Upper lobe of left lung (tissue), 6 donors: ENCODE data around the gene OPCML. TPM values are rescaled to one million over a fixed set of nuclear protein-coding genes. Genes with fewer than 3 reads are reported as not detected.

ENCODE experiments used
- ATAC-seq, 2 donors: fragments of 200-7000 bp; cut with Tn5 transposase; one replicate each; pipeline ENCODE4 v1.9.1; 2022; ENCODE audit warnings: mild to moderate bottlenecking in 2 of 2, moderate library complexity in 2 of 2; ENCODE audit not compliant: low FRiP score in 2 of 2
- DNase-seq, 2 donors: peaks; one replicate each; pipeline ENCODE4 v3.0.0-alpha.2; 2019 to 2020
- H3K27ac ChIP-seq, 4 donors: fragments of 200-600 bp; sonication (generic); one replicate each; pipeline ENCODE4 v1.5.1; 2016 to 2019
- H3K27me3 ChIP-seq, 4 donors: fragments of 200-600 bp; sonication (generic); one replicate each; pipeline ENCODE4 v1.5.1; 2017 to 2019
- H3K36me3 ChIP-seq, 4 donors: fragments of 200-600 bp; sonication (generic); one replicate each; pipeline ENCODE4 v1.5.1; 2016 to 2019
- H3K4me1 ChIP-seq, 4 donors: fragments of 200-600 bp; sonication (generic); one replicate each; pipeline ENCODE4 v1.5.1; 2018 to 2019
- H3K4me3 ChIP-seq, 4 donors: fragments of 200-600 bp; sonication (generic); one replicate each; pipeline ENCODE4 v1.5.1; 2017 to 2019; ENCODE audit warnings: mild to moderate bottlenecking in 2 of 4, moderate library complexity in 1 of 4
- H3K9me3 ChIP-seq, 4 donors: fragments of 200-600 bp; sonication (generic); one replicate each; pipeline ENCODE4 v1.5.1; 2018 to 2019
- EP300 ChIP-seq, 4 donors: sonication (generic); formaldehyde crosslinking; IDR thresholded peaks; one replicate each; pipeline ENCODE4 v1.5.1; 2017; ENCODE audit warnings: antibody characterized with exemption in 4 of 4, control low read depth in 2 of 4
- POLR2A ChIP-seq, 4 donors: fragments of 450-650 bp; IDR thresholded peaks; one replicate each; pipeline ENCODE4 v1.5.1; 2016 to 2017; ENCODE audit warnings: antibody characterized with exemption in 4 of 4, mild to moderate bottlenecking in 2 of 4
- POLR2AphosphoS5 ChIP-seq, 2 donors: sonication (generic); formaldehyde crosslinking; IDR thresholded peaks; one replicate each; pipeline ENCODE4 v1.5.1; 2017; ENCODE audit warnings: antibody characterized with exemption in 2 of 2
- WGBS, 2 donors: methylation state at CpG; one replicate each; pipeline ENCODE4 v1.1.5; 2017 to 2018; 5-methylcytosine and 5-hydroxymethylcytosine counted together
- total RNA-seq, 6 donors: library from RNA; depleted of rRNA in 4 of 6; stranded (reverse); fragments of >200 nt in 4 of 6; gene quantifications; one replicate each; pipeline versions ENCODE4 v1.1.0 to v1.2.1, GENCODE V29; 2016 to 2021
- TF ChIP-seq, protein P1 (sequence below), 6 experiments: fragments of 450-650 bp in 4 of 6; fragments of 200-600 bp in 2 of 6; sonication (generic) in 2 of 6; IDR thresholded peaks; one replicate each; pipeline ENCODE4 v1.5.1; 2016 to 2019; ENCODE audit warnings: antibody characterized with exemption in 6 of 6
- donor health status: DM: no; HTN: no; CAD: no; lungs with moderate emphysema.
- donor health status: DM: no; HTN: yes; CAD: no; lungs with severe emphysema.

The OPCML gene
- total RNA-seq, 6 donors from 2014 or later, result 0.10 TPM; not detected in 5

- TF ChIP-seq EP300 (IDR thresholded peaks at IDR 0.05) (no peak), POLR2A (IDR thresholded peaks at IDR 0.05) (no peak), POLR2AphosphoS5 (IDR thresholded peaks at IDR 0.05) (no peak)
- TF ChIP-seq, protein P1, sequence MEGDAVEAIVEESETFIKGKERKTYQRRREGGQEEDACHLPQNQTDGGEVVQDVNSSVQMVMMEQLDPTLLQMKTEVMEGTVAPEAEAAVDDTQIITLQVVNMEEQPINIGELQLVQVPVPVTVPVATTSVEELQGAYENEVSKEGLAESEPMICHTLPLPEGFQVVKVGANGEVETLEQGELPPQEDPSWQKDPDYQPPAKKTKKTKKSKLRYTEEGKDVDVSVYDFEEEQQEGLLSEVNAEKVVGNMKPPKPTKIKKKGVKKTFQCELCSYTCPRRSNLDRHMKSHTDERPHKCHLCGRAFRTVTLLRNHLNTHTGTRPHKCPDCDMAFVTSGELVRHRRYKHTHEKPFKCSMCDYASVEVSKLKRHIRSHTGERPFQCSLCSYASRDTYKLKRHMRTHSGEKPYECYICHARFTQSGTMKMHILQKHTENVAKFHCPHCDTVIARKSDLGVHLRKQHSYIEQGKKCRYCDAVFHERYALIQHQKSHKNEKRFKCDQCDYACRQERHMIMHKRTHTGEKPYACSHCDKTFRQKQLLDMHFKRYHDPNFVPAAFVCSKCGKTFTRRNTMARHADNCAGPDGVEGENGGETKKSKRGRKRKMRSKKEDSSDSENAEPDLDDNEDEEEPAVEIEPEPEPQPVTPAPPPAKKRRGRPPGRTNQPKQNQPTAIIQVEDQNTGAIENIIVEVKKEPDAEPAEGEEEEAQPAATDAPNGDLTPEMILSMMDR (IDR thresholded peaks at IDR 0.05), result no peak
- Histone ChIP-seq H3K9me3 (no peaks in the 10 kb centered on the region), H3K27me3 (no peaks in the 10 kb centered on the region), H3K27ac (no peak overlapping the region), H3K4me3 (no peak overlapping the region), H3K36me3 (no peaks in the 10 kb centered on the region), H3K4me1 (peaks cover 0 to 3% (median 0%) of the 10 kb centered on the region in 4 donors)
- no peak for DNase-seq
- 64 to 67% methylated on average over 3 of the region's 3 CpGs for WGBS, 2 donors
- ATAC-seq, result no peak
Measured at GRCh38 chr11:133506023-133506422, 26.3 kb downstream of the OPCML start.

GRCh38 chr11:133504906-133505305, 27.4 kb downstream of the OPCML start:
- 74 to 85% methylated on average over 7 to 8 of the region's 8 CpGs for WGBS, 2 donors
- DNase-seq, result no peak
- no peaks in the 10 kb centered on the region for H3K36me3 ChIP-seq
- H3K4me1 ChIP-seq, result peaks cover 0 to 3% (median 0%) of the 10 kb centered on the region in 4 donors
- no peaks in the 10 kb centered on the region for H3K27me3 ChIP-seq
- TF ChIP-seq POLR2A (IDR thresholded peaks at IDR 0.05) (no peak), POLR2AphosphoS5 (IDR thresholded peaks at IDR 0.05) (no peak), EP300 (IDR thresholded peaks at IDR 0.05) (no peak)
- TF ChIP-seq, protein P1 (IDR thresholded peaks at IDR 0.05), result no peak
- ATAC-seq, result no peak
- H3K27ac ChIP-seq, result no peak overlapping the region
- H3K4me3 ChIP-seq, result no peak overlapping the region
- H3K9me3 ChIP-seq, result no peaks in the 10 kb centered on the region

- Histone ChIP-seq H3K4me3 (no peak overlapping the region), H3K36me3 (no peaks in the 10 kb centered on the region), H3K27ac (no peak overlapping the region), H3K27me3 (no peaks in the 10 kb centered on the region), H3K9me3 (no peaks in the 10 kb centered on the region), H3K4me1 (peaks cover 0 to 3% (median 0%) of the 10 kb centered on the region in 4 donors)
- no peak for ATAC-seq
- no peak for DNase-seq
- 54 to 69% methylated on average over 5 of the region's 5 CpGs for WGBS, 2 donors
- TF ChIP-seq EP300 (IDR thresholded peaks at IDR 0.05), result no peak
- no peak for TF ChIP-seq POLR2AphosphoS5 (IDR thresholded peaks at IDR 0.05)
- TF ChIP-seq, protein P1 (IDR thresholded peaks at IDR 0.05), result no peak
- TF ChIP-seq POLR2A (IDR thresholded peaks at IDR 0.05), result no peak
Measured at GRCh38 chr11:133503776-133504175, 28.5 kb downstream of the OPCML start.

DNA sequence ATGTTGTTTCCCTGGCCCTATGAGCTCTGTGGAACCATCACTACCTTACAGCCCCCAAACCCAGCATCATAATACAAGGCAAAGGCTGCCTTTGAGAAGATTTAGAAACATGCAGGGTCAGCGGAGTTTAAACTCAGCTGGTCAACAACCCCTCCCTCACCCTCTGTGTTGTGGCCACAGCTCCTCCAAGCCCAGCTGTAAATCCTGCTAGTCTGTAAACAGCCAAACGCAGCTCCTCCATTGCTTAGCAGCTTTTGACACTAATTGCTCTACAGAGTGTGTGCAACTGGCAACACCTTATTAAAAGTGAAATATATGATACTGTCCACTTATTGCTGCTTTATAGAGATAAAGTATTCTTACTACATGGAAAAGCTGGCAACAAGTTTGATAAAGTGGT, 29.1 kb downstream of the OPCML start:
- no peaks in the 10 kb centered on the region for H3K36me3 ChIP-seq
- no peak overlapping the region for H3K27ac ChIP-seq
- ATAC-seq (no peak), DNase-seq (no peak)
- TF ChIP-seq EP300 (IDR thresholded peaks at IDR 0.05) (no peak), POLR2A (IDR thresholded peaks at IDR 0.05) (no peak), POLR2AphosphoS5 (IDR thresholded peaks at IDR 0.05) (no peak)
- TF ChIP-seq, protein P1 (IDR thresholded peaks at IDR 0.05), result no peak
- H3K9me3 ChIP-seq, result no peaks in the 10 kb centered on the region
- WGBS, 2 donors, result 45 to 55% methylated on average over 2 of the region's 2 CpGs
- peaks cover 0 to 3% (median 0%) of the 10 kb centered on the region in 4 donors for H3K4me1 ChIP-seq
- no peaks in the 10 kb centered on the region for H3K27me3 ChIP-seq
- H3K4me3 ChIP-seq, result no peak overlapping the region
